Measurements from ENCODE around the gene PSME3. TPM values are rescaled to one million over a fixed set of nuclear protein-coding genes. Genes with fewer than 3 reads are reported as not detected.

The PSME3 gene
- total RNA-seq, 1 experiment from 2014 or later, result 163 TPM

DNA sequence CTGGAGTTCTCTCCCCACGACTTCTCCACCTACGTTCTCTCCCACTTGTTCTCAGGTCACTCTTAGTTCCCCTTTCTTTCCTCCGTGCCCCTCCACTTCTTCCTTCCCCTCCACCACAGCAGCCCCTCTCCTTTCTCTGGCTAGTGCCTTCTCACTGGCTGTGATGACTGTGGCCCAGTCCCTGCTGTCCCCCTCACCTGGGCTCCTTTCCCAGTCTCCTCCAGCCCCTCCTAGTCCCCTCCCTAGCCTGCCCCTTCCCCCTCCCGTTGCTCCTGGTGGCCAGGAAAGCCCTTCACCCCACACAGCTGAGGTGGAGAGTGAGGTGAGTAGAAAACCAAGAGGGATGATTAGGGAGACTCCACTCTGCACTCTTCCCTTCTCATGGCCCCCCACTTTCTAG is 38.1 kb upstream of the PSME3 start (continued):
- TF ChIP-seq SRF (IDR thresholded peaks at IDR 0.05; ENCODE audit: low read depth) (no peak), EGR1 (IDR thresholded peaks at IDR 0.05; ENCODE audit: low read depth) (no peak), CEBPB (IDR thresholded peaks at IDR 0.05; ENCODE audit: low read depth) (no peak), POLR2A (IDR thresholded peaks at IDR 0.05; ENCODE audit: borderline replicate concordance, extremely low read depth, insufficient read depth, insufficient read length) (no peak)

DNA sequence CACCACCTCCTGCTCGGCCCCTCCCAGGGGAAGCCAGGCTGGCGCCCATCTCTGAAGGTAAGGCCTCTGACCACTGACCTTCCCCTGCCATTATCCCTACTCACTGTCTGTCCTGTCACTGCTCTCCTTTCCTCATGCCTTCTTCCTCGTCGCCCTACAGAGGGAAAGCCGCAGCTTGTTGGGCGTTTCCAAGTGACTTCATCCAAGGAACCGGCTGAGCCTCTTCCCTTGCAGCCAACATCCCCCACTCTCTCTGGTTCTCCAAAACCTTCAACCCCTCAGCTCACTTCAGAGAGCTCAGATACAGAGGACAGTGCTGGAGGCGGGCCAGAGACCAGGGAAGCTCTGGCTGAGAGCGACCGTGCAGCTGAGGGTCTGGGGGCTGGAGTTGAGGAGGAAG is 37.7 kb upstream of the PSME3 start:
- Histone ChIP-seq H3K27me3 (ENCODE audit: insufficient read depth, low read length) (no peaks in the 10 kb centered on the region), H3K9ac (ENCODE audit: low read length) (no peak overlapping the region), H3K36me3 (ENCODE audit: control insufficient read depth in 1 of 2, insufficient read depth in 2 of 2, low read length in 2 of 2) (no peaks in the 10 kb centered on the region), H3K4me1 (ENCODE audit: control insufficient read depth in 1 of 2, insufficient read depth in 2 of 2, low read length in 2 of 2) (peaks cover 4 to 9% of the 10 kb centered on the region in 2 experiments; a peak in 2 of 4 replicates), H3K4me3 (replicated peaks in 1 of 2; ENCODE audit: low read depth in 1 of 2, low read length in 2 of 2) (no peak overlapping the region), H3K9me3 (ENCODE audit: control insufficient read depth in 1 of 2, insufficient read depth in 1 of 2, low read depth in 1 of 2, low read length in 2 of 2) (no peaks in the 10 kb centered on the region), H4K20me1 (ENCODE audit: insufficient read depth) (no peaks in the 10 kb centered on the region), H3K9me2 (ENCODE audit: insufficient read depth) (no peaks in the 10 kb centered on the region), H3K79me2 (ENCODE audit: insufficient read depth, low read length) (peaks cover 8% of the 10 kb centered on the region; the same call in 1 of the 2 replicates), H3K27ac (ENCODE audit: low read depth, low read length) (no peak overlapping the region), H2AFZ (ENCODE audit: low read depth, low read length, poor library complexity, severe bottlenecking) (no peak overlapping the region), H3K4me2 (ENCODE audit: low read length) (no peak overlapping the region)
- ChIA-PET POLR2A (no interaction called here), RAD21 (ENCODE audit: low non-redundant PET in 1 of 2, low total read pairs in 2 of 2, uncharacterized antibody in 2 of 2, unreplicated experiment in 2 of 2) (no interaction called here), CTCF (no interaction called here)
- ATAC-seq, result no peak
- TF ChIP-seq, protein P1, sequence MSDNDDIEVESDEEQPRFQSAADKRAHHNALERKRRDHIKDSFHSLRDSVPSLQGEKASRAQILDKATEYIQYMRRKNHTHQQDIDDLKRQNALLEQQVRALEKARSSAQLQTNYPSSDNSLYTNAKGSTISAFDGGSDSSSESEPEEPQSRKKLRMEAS (IDR thresholded peaks at IDR 0.05), result no peak
- TF ChIP-seq, protein P2, sequence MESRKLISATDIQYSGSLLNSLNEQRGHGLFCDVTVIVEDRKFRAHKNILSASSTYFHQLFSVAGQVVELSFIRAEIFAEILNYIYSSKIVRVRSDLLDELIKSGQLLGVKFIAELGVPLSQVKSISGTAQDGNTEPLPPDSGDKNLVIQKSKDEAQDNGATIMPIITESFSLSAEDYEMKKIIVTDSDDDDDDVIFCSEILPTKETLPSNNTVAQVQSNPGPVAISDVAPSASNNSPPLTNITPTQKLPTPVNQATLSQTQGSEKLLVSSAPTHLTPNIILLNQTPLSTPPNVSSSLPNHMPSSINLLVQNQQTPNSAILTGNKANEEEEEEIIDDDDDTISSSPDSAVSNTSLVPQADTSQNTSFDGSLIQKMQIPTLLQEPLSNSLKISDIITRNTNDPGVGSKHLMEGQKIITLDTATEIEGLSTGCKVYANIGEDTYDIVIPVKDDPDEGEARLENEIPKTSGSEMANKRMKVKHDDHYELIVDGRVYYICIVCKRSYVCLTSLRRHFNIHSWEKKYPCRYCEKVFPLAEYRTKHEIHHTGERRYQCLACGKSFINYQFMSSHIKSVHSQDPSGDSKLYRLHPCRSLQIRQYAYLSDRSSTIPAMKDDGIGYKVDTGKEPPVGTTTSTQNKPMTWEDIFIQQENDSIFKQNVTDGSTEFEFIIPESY (IDR thresholded peaks at IDR 0.05; ENCODE audit: extremely low read depth, insufficient replicate concordance, low read length), result no peak
- TF ChIP-seq TCF7L2 (IDR thresholded peaks at IDR 0.05; ENCODE audit: borderline replicate concordance, extremely low read depth, insufficient read depth, insufficient read length) (no peak), ELF1 (IDR thresholded peaks at IDR 0.05; ENCODE audit: borderline replicate concordance, low read depth) (no peak), POLR2A (IDR thresholded peaks at IDR 0.05; ENCODE audit: borderline replicate concordance, extremely low read depth, insufficient read depth, insufficient read length) (no peak)
- TF ChIP-seq, protein P3, sequence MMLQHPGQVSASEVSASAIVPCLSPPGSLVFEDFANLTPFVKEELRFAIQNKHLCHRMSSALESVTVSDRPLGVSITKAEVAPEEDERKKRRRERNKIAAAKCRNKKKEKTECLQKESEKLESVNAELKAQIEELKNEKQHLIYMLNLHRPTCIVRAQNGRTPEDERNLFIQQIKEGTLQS (IDR thresholded peaks at IDR 0.05), result no peak
- no TSS peak for BruUV-seq (replicated peaks)
- no peak for DNase-seq (ENCODE audit: low read depth, low spot score)
- intact Hi-C loops (cut with micrococcal nuclease), result no loop called here
